CD4-positive, alpha-beta T cell treated with Interleukin-21 for 1 hour (primary cell): ENCODE measurements around the gene ZKSCAN8.
A peak's percentile ranks its signal among the peaks of the same experiment; 100 is the strongest.
"Not testable (repeated sequence)": the region's sequence is repeated elsewhere in the genome, so short reads cannot be mapped to it uniquely, and the experiment has no call there.

Experiments
- DNase-seq: peaks from one replicate; pipeline ENCODE4 v3.0.0-alpha.2; 2020

The ZKSCAN8 gene

DNA sequence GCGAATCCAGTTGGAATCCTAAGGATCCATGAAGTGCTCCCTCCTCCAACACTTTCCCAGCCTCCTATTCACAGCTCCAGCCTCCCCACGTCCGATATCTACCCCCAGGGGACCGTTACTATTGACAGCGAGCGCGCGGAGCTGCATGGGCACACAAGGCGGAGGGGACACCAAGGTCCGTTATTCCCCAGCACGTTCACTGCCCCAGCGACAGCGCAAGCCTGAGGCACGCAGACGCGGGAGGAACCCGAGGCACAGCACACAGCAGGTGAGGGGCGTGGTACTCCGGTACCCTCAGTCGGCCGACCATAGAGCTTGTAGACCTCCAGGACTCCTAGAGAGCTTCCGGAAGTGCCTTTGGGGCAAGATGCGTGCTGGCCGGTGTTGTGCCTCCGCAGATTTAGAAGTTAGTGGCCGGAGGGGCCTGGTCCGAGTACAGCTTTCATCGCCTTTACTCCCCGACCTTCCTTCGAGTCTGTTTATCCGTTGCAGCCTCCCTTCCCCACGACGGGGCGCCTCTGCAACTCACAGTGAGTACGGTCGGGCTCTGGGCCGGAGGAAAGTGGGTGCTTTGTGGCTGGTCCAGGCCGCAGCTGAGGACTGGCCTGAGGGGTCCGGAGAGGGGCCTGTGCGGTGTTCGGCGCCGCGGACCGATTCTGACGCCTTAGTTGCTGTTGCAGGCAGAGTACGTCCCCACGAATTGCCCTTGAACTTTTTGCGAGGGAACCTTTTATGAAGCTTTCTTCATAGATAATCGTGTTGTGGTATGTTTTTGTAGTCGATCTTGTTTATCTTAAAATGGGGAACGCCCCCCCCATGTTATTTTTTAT lies at the start of gene ZKSCAN8:
ZKSCAN8 (plus strand) TSS at position 384 of the 830 bp plus-strand sequence. CDS start 6,525 bp downstream, outside the sequence.
- DNase-seq = peak; percentile 88

- DNase-seq = not testable (repeated sequence)
Observed at GRCh38 chr6:28102222-28102621, 39.5 kb upstream of the ZKSCAN8 start.

DNA sequence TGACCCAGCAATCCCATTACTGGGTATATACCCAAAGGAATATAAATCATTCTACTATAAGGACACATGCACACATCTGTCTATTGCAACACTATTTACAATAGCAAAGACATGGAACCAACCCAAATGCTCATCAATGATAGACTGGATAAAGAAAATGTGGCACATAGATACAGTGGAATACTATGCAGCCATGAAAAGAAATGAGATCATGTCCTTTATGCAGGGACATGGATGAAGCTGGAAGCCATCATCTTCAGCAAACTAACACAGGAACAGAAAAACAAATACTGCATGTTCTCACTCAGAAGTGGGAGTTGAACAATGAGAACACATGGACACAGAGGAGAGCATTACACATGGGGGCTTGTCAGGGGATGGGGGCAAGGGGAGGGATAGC lies 39.0 kb upstream of the ZKSCAN8 start:
- not testable (repeated sequence) for DNase-seq

GRCh38 chr6:28104392-28105244 lies 37.1 kb upstream of the ZKSCAN8 start:
- peak; percentile 87 for DNase-seq

GRCh38 chr6:28105245-28105639 lies 36.4 kb upstream of the ZKSCAN8 start:
- DNase-seq = no peak

GRCh38 chr6:28107506-28107905 lies 34.2 kb upstream of the ZKSCAN8 start:
- no peak for DNase-seq

GRCh38 chr6:28111964-28112363 lies 29.7 kb upstream of the ZKSCAN8 start:
- no peak for DNase-seq

DNA sequence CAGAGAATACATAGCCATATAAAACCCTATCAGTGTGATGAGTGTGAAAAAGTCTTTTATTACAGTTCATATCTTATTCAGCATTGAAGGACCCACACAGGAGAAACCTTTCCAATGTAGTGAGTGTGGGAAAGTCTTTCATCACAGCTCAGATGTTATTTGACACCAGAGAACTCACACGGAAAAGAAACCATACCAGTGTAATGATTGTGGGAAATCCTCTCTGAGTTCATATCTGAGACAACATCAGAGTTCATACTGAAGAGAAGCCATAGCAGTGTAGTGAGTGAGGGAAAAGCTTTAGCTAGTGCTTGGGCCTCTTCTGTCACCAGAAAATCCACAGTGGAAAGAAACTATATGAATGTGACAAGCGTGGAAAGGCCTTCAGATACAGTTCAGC lies 25.9 kb upstream of the ZKSCAN8 start:
- DNase-seq = no peak

DNA sequence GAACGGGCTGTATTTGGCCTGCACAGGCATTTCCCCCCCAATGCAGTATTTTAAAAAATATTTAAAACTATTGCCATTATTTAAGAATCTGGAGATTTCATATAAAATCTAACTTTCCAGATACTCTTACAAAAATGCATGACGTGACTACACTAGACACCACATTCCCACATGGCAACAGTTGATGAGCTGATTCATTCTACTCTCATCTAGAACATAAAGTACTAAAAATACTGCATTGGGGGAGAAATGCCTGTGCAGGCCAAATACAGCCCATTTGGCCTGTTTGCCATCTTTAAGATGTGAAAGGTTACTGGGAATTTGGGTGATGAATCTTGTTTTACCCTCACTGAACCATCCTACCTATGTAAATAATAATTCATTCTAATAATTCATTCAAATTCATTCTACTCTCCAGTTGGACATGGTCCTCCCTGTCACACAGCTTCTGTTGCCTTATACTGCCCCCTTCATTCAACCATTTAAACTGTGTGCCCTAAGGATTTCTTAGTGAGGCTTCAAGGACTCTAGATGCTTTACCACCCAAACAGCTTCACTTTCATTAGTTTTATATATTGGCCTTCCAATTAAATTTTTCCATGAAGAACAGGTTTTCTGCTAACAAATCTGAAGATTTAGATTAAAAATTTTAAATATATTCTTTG lies 24.2 kb upstream of the ZKSCAN8 start:
- DNase-seq = no peak

DNA sequence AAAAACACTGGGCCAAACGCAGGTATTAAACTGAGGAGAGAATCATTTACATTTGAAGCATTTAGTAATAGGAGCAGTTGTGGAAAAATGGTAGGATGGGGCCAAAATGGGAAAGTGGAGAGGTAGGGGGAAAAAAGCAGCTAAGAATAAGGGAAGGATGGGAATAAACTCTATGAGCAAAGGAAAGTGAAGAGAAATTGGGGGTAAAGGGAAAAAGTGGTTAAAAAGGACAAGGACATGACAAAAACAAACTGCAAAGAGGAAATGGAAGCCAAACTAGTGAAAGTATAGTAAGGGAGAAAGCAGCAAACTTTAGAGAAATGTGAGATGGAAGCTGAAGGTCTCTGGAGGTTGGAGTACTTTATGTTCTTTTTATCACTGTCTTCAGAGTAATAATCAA lies 23.5 kb upstream of the ZKSCAN8 start:
- no peak for DNase-seq

DNA sequence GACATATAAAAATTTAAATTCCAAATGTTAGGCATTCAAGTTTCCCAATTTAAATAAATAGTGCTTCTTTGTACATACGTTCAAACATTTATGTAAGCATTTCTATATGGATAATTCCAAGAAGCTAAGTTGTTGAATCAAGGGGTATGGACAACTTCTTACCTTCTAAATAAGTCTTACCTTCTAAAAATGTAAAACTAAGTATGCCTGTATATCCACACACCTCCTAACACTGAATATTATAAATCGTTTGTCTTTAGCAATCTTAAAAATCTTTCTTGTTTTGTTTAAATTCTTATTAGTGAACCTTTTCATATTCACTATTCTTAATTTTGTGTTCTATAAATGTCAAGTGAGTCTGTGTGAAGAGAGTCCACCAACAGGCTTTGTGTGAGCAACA lies 19.8 kb upstream of the ZKSCAN8 start:
- DNase-seq = no peak

- not testable (repeated sequence) for DNase-seq
Observed at GRCh38 chr6:28122283-28122682, 19.4 kb upstream of the ZKSCAN8 start.

DNA sequence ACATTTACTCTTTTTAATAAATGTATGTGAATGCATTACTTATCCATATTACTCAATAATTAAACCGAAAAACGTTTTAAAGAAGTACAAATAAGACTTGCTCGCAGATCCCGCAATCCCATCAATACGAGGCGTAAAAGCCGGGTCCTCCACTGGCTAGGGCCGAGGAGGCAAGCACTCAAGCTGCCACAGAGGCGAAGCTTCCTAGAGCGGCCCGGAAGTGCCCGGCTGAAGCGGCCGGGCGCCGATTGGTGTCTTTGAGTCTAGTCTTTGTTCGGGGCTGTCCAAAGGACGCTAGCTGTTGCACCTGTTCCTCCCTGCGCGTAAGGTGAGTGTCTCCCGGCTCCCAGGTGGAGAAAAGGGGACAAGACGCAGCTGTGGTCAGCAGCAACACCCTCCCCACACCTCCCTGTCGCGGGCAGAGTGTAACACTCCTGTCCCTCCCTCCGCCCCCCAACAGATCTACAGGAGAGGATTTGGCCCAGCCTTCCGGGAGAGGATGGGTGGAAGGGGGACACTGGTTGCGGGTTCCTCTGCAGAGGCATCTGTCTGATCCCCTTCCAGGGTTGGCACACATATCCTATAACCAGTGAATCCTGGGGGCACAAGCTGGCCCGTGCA lies 17.2 kb upstream of the ZKSCAN8 start, which contains the start of gene ZSCAN16:
ZSCAN16 (plus strand) TSS at position 260 of the 621 bp plus-strand sequence. CDS start 835 bp downstream, outside the sequence.
- DNase-seq = peak; percentile 84

DNA sequence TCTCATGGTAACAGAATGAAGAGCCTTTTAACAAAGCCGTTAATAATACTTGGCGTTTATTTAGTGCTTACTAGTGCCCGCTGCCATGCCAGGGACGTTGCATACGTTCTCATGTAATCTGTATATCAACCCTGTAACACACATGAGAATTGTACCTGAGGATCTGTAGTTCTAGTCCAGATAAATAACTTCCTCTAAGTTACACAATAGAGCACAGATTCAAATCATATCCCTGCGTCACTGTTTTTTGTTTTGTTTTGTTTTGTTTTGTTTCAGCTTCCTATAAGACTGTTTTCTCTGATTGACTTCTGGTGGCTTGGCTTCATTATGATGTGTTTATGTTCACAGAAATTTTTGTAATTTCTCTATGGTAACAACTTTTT lies 16.7 kb upstream of the ZKSCAN8 start:
- DNase-seq = peak; percentile 54

GRCh38 chr6:28125401-28125800 lies 16.3 kb upstream of the ZKSCAN8 start:
- no peak for DNase-seq

DNA sequence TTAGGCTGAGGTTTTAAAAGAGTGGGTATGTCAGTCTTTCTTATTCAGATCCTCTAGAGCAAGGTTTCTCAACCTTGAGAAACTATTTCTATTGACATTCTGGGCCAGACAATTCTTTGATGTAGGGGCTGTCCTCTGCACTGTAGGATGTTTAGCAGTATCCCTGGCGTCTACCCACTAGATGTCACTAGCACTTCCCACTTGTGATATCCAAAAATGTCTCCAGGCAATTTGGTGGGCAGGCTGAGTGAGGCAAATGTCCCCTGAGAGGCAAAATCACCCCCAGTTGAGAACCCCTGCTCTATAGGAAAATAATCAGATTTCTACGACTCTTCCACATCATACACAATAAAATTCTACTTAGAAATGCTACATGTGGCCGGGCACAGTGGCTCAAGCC lies 7.7 kb upstream of the ZKSCAN8 start:
- DNase-seq = peak; percentile 46

DNA sequence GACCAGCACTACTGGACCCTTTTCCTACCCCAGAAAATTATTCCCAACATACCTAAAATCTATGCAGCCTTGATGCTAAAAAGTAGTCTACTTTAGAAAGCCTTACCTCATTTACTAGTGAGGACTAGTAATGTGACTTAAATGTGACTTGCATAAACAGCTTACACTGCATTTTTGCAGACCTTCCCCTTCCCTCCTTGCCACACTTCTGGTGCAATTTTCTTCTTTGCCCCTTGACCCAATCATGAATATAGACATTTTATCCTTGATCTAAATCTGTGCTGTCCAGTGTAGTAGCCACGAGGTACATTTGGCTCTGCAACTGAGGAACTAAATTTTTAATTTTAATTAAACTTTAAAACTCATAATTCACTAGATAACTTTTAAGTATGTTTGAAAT lies 7.0 kb upstream of the ZKSCAN8 start:
- no peak for DNase-seq

GRCh38 chr6:28135393-28135792 lies 6.3 kb upstream of the ZKSCAN8 start:
- DNase-seq = no peak

DNA sequence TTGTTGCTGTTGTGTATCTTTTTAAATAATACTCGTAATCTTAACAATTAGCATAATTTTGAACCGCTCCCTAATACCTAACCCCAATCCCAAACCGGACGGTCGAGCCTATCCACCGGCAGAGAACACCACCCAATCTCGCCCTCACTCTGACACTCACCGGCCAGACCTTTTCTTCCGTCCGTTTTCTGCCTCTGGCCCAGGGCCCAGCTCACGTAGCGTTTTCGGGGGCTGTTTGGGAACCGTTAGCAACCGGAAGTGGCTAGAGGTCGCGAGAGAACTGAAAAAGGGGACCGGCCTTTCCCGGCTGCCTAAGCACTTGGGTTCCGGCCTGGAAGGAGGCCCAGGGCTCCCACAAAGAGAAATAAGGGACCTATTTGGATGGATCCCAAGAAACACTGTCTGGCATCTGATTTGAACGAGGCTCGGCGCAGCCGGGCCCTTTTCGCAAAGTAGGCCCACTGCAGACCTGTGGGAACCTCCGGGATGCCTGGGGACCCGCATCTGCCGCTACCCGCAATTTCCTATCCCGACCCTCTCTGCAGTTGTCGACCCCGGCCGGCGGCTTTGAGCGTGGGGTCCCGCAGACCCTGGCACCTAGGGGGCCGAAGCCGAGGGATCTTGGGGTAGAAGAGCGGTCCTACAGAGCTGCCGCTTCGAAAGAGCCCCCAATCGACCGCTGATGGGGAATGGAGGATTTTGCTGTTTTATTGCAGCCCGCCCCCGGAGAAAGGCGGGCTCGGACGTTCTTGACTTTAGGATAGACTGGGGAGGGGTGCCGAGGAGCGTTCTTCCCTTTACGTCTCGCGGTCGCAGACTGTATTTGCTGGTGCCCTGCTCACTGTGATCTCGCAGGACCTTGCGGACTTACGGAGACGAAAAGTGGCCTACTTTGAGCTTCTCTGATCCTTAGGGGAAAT lies 4.8 kb upstream of the ZKSCAN8 start:
- DNase-seq = peak; percentile 81

- DNase-seq = peak; percentile 72
Observed at GRCh38 chr6:28137505-28137981, 4.1 kb upstream of the ZKSCAN8 start.

DNA sequence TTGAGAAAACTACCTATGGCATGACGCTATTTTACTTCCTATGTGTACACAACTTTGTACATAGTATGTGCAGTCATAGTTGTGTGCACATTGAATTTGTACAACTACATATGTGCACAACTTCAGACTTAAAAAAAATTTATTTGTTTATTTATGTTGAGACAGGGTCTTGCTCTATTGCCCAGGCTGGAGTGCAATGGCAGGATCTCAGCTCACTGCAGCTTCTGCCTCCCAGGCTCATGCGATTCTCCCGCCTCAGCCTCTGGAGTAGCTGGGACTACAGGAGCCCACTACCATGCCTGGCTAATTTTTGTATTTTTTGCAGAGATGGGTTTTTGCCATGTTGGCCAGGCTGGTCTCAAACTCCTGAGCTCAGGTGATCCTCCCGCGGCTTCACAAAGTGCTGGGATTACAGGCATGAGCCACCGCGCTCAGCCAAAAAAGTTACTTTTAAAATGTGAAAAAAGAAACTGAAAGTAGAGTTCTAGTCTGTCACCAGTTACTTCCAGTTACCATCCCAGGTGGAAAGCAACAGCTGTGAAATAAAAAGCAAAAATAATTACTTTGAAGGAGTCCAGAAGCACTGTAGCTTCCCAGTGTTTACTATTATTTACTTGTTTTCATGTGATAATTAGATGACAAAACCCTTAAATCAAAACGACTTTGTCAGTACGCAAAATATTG lies 1.7 kb upstream of the ZKSCAN8 start:
- no peak for DNase-seq
